NOMO-1 treated with DMSO at 0.1 percent for 48 hours (cell line): ENCODE data around the gene CREB3L1.
A peak's percentile ranks its signal among the peaks of the same experiment; 100 is the strongest.

Source experiments
- DNase-seq: peaks from one replicate; lab custom pipeline; 2025; ENCODE audit not compliant: unreplicated experiment; lab: John Stamatoyannopoulos, UW

Gene CREB3L1

GRCh38 chr11:46272816-46273427, 4.5 kb upstream of the CREB3L1 start:
- DNase-seq = no peak

- DNase-seq = no peak
Observed at GRCh38 chr11:46273511-46274205, 3.8 kb upstream of the CREB3L1 start.

GRCh38 chr11:46275964-46276641, 1.4 kb upstream of the CREB3L1 start:
- DNase-seq = no peak

GRCh38 chr11:46277313-46277621, 195 bp upstream of the CREB3L1 start:
- no peak for DNase-seq

GRCh38 chr11:46278387-46279125, 1.1 kb downstream of the CREB3L1 start:
- peak; percentile 12 for DNase-seq

GRCh38 chr11:46279126-46280099, 2.0 kb downstream of the CREB3L1 start:
- DNase-seq = no peak

GRCh38 chr11:46280706-46281105, 3.2 kb downstream of the CREB3L1 start:
- no peak for DNase-seq

- DNase-seq = no peak
Observed at GRCh38 chr11:46281371-46281831, 3.9 kb downstream of the CREB3L1 start.

GRCh38 chr11:46285173-46285572, 7.7 kb downstream of the CREB3L1 start:
- DNase-seq = no peak

- no peak for DNase-seq
Observed at GRCh38 chr11:46285594-46286033, 8.2 kb downstream of the CREB3L1 start.

- no peak for DNase-seq
Observed at GRCh38 chr11:46286789-46287188, 9.3 kb downstream of the CREB3L1 start.

- DNase-seq = no peak
Observed at GRCh38 chr11:46288451-46288850, 11.0 kb downstream of the CREB3L1 start.

- no peak for DNase-seq
Observed at GRCh38 chr11:46290011-46290410, 12.5 kb downstream of the CREB3L1 start.

GRCh38 chr11:46290598-46291309, 13.3 kb downstream of the CREB3L1 start:
- DNase-seq = no peak

- DNase-seq = no peak
Observed at GRCh38 chr11:46291441-46292150, 14.1 kb downstream of the CREB3L1 start.

GRCh38 chr11:46293066-46293465, 15.6 kb downstream of the CREB3L1 start:
- DNase-seq = no peak

GRCh38 chr11:46293641-46294103, 16.2 kb downstream of the CREB3L1 start:
- DNase-seq = no peak

- no peak for DNase-seq
Observed at GRCh38 chr11:46294365-46295309, 17.2 kb downstream of the CREB3L1 start.
